CD4-positive, alpha-beta T cell treated with Interleukin-4 for 1 hour (primary cell): Measurements from ENCODE around the gene SFMBT2.
"Not testable (repeated sequence)": the region's sequence is repeated elsewhere in the genome, so short reads cannot be mapped to it uniquely, and the experiment has no call there.

Source experiments
- DNase-seq, 2 donors: peaks; one replicate each; pipeline ENCODE4 v3.0.0-alpha.2; 2020 to 2022

Gene SFMBT2

DNA sequence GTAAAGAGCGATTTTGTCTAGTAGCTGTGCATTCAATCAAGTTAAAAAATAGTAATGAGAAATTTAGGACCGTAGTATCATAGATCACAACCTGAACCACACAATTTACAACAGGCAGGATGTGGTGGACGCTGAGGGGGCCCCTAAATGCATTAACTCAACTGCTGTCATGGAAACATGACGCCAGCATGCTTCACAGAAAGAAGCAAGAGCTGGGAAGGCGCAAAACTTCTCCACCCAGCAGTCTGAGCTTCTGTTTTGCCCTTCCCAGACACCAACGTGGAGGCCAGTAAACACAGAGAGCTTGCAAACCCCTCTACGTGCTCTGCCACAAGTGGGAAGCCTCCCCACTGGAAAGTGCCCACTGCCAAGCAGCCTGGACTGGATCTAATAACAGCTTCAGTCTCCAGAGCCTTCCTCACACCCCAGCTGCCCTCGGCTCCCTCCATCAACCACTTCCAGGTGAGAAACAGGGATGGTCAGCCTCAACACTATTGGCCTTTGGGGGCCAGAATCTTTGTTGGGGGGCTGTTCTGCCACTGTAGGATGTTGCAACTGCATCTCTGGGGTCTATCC is 151.8 kb downstream of the SFMBT2 start:
- DNase-seq = peak; percentile 65 to 67

GRCh38 chr10:7255517-7255916 is 155.3 kb downstream of the SFMBT2 start:
- no peak for DNase-seq

DNA sequence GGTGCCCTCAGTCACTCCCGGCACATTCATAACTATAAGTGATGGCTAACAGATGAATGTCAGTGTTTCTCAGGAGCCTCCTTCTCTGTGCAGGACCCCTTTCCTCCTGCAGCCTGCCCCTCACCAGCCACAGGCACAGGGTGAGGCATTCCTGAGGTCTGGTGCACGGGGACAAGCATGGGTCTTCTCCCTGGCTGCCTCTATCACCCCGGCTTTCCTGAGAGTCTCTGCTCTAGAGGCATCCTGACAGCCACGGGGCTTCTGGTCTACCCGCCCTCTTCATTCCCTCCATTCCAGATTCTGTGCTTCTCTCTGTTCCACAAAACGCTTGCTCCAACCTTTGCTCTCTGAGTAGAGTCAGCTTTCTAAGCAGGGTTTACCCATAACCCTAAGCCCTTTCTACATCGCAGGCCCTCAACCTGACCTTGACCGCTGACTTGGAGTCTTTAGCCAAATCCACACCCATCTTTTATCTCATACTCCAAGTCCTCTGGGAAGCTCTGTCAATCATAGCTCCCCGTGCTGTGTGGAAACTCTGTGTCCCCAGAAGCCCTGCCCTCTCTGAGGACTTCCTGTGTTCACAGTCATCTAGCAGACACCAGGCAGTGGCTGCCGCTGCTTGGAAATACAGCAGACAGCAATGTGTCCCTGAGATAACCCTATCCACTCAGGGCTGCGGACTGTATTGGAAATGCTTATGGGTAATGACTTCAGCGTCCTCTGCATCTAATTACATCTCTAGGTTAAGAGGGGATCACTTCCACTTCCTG is 159.0 kb downstream of the SFMBT2 start:
- no peak for DNase-seq

- DNase-seq = no peak
Measured at GRCh38 chr10:7250236-7250635, 160.6 kb downstream of the SFMBT2 start.

- DNase-seq = no peak
Measured at GRCh38 chr10:7248585-7249164, 162.2 kb downstream of the SFMBT2 start.

DNA sequence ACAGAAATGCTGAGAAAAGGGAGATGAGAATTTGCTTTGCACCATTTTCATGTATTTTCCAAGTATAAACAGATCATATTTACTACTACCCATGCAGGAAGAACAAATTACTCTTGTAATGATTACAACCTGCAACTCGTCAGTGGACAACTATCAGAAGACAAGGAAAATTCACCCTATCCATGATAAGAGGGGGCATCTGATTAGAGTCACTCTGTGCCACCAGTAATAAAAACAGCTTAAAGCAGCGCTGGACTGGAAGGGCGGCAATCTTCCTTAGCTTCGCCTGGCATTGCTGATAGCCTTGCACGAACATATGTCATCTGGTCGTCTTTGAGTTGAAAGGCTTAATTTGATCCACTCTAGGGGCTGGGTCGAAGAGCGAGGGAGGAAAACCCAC is 162.7 kb downstream of the SFMBT2 start:
- DNase-seq = no peak

DNA sequence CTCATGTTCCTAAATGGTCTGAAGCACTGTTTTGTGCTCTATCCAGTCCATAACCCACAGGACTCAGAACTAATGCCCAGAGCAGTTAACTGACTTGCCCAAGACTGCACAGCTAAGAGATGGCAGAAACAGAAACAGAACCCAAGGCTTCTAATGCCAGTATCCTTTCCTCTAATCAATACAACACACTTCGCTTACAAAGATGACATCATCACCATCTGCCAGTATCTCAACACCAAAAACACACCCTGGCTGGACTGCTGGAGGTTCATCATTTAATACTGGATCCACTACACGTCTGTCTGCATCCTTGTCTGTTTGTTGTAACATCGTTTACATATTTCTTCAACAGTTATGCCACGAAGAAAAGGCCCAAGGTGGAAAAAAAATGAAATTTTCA is 165.3 kb downstream of the SFMBT2 start:
- no peak for DNase-seq

- peak in 1 of 2 donors; percentile 23 for DNase-seq
Measured at GRCh38 chr10:7243873-7244272, 167.0 kb downstream of the SFMBT2 start.

DNA sequence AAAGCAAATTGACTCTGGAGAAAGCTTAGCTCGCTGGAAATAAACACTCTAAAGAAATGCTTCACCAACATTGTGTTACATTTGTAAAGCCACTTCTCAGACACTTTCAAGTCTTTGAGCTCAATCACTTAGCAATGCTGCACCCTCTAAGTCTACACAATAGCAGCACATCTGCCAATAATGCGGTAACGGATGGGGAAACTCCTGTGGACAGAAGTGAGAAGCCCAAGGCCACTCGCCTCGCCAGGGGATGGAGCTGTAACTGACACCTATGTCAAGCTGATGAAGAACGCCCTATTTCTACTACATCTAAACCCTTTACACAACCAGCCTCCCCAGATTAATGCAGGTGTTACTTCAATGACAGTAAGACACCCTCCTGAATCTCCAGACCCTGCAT is 167.7 kb downstream of the SFMBT2 start:
- DNase-seq = peak; percentile 19 to 38

DNA sequence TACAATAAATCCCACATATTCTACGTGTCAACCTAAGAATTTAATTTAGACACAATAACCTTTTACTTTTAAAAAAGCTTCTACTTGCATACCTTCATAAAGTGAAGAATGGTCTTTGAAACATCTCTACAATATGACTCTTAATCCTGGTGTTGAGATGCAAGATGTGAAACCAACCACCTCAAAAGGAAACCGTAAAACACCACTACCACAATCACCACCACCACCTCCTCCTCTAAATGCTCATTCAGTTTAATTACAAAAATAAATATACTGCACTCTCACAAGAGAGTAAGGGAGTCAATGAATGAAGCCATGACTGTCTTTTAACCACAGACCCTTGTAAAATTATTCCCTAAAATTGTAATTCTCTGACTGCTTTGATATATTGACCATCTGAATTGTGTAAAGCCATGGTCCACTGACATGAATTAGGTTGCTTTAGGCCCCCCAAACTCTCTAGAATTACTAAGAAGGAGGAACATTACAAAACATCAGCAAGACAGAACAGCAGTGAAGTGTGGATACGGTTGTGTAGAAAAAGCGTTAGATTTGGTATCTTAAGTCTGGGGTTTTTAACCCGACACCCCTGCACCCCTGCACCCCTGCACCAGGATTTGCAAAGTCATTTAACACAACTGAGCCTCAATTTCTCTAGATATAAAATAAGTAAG is 171.4 kb downstream of the SFMBT2 start:
- DNase-seq = peak in 1 of 2 donors; percentile 23

DNA sequence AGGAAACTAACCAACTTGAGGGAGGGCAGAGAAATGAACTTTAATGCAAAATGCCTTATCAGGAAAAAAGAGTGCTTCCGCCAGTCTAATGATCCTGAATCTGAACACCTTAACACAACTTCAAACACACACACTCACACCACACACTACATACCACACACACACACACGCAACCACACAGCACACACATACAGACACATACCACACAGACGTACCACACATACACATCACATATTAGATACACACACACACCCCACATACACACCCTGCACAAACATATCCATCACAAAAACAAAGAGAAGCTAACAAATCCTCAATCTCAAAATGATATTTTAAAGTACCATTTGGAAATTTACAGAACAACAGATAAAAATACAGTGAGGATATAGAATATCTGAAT is 175.5 kb downstream of the SFMBT2 start:
- no peak for DNase-seq

- DNase-seq = no peak
Measured at GRCh38 chr10:7234109-7234508, 176.7 kb downstream of the SFMBT2 start.

DNA sequence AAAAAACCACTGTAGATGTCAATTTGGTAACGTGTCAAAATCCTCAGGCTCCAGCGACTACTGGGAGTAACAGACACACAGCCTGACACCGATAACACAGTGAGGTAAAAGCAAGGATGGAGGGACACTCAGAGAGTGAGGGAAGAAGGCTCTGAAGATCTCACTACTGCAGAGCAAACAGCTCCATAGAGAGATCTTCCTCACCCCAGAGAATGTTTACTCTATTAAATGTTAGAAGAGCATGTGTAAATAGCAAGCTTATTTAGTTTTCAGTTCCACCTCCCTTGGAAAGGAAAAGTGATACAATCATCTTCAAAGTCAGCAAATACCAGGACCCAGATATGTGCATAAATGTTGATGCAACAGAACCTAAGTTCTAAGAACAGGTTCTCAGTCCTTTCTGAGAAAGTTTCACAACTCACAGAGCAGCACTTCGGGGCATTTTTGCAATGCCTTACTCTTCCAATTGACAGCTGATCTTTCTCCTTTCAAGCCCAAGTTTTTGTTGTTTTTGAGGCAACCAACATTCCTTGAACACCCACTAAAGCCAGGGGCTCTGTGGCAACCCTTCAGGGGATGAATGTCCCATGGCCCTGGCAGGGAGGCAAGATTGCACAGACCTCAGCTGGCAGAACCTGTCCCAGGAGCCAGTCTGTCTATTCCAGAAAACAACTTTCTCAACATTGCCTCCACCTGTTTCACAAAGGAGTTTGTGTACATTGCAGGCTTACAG is 177.4 kb downstream of the SFMBT2 start:
- no peak for DNase-seq

DNA sequence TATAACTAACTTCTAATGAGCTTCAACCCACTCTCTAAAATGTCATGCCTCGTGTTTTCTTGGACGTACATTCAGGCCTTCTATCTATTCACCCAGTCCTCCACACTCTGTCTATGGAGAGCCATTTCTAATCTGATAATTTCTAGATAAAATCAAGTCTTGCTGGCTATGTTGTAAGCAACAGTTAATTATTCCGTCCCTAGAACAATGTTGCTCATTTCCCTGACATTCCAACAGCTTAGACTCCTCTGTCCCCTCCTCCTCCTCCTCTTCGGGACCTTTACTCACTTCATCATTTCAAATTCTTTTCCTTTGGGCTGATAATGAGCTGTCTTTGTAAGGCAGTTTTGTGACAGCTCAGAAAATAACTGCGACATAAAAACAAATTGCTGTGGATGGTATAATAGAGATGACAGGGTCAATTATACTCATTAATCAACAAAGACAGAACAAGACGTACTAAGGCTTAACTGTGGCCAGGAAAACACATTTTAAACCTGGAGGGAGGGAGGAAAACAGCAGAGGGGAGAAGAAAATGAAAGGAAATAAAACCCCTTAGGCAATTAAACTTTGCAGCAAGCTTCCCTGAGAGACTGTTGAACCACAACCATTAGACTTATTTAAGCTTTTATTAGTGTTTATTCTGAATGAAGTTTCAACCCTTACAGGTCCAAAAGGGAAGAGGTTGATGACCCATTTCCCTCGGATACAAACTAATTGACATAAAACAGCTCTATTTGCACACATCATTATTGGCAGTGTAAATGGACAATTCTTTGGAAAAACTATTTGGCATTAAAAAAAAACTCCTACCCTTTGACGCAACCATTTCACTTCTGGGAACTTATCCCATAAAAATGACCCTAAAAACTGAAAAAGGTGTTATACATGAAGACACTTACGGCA is 179.1 kb downstream of the SFMBT2 start:
- no peak for DNase-seq

DNA sequence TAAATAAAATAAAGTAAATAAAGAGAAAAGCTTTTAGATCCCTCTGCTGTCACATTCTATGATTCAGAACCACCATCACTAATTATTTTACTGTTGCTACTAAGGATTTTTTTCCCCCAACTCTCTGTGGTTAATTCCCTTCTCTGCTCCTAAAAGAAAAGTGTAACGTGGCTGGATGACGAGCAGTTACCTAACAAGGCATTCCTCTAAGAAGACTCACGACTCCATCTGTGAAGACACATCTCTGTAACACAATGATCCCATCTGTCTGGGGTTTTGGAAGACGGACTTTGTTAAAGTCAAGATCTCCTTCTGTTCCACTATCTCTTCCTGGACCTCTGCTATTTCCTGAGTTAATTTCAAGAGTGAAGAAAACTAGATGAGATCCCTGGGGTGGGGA is 179.9 kb downstream of the SFMBT2 start:
- DNase-seq = no peak

GRCh38 chr10:7230036-7230435 is 180.8 kb downstream of the SFMBT2 start:
- no peak for DNase-seq

GRCh38 chr10:7225133-7225532 is 185.7 kb downstream of the SFMBT2 start:
- DNase-seq = no peak

- no peak for DNase-seq
Measured at GRCh38 chr10:7218968-7219367, 191.9 kb downstream of the SFMBT2 start.

GRCh38 chr10:7212696-7213095 is 198.1 kb downstream of the SFMBT2 start:
- DNase-seq = not testable (repeated sequence)

DNA sequence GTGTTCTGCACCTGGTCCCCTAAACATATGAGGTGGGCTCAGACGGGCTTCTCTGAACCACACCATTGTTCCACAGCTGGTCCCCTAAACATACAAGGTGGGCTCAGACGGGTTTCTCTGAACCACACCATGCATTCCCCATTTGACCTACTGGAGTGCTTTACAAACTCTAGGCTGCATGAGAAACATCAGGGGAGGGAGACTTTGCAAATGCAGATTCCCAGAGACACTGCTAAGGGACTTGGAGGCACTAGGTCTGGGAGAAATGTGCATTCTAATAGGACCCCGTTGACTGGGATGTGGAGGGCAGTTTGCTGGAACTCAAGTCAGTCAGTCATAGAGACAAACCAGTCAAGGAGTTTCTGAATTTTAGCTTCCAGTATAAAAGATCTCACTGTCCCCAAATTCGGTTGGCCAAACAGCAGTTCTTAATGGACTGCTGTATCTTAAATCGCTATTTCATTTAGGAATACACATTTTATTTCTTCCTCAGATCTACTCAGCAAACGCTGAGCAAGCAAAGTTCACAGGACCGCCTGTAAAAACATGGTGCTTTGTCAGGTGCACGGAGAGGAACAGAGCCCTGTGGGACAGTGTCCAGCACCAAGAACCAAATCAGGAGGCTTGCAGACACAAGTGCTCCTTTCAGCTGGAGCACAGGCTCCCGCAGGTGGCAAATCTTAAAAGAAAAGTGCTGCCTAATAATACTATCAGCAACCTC is 198.8 kb downstream of the SFMBT2 start:
- DNase-seq = no peak

GRCh38 chr10:7210516-7210915 is 200.3 kb downstream of the SFMBT2 start:
- DNase-seq = no peak
